HepG2 (cell line): ENCODE results near the gene GJD3. TPM values are rescaled to one million over a fixed set of nuclear protein-coding genes. Genes with fewer than 3 reads are reported as not detected.

Experiments
- ATAC-seq: fragments of 200-7000 bp; cut with Tn5 transposase; 3 replicates; pipeline ENCODE4 v1.9.1; 2020; ENCODE audit warnings: mild to moderate bottlenecking, moderate library complexity
- BruUV-seq: library from RNA; stranded (reverse); fragments of 400-500 nt; replicated peaks from 2 replicates; lab custom pipeline; 2021; lab: Mats Ljungman, UMichigan
- CTCF ChIA-PET: fragments of 300-600 bp; formaldehyde crosslinking; extraction: SDS; loops from one replicate; lab custom pipeline; 2021; ENCODE audit warnings: low total read pairs, inconsistent platforms, low intra/inter-chr PET ratio; lab: Yijun Ruan, JAX
- POLR2A ChIA-PET: fragments of 350-600 bp; sonication (Branson Sonifier 250); formaldehyde crosslinking; loops from one replicate; lab custom pipeline; 2020; ENCODE audit warnings: antibody characterized with exemption, inconsistent platforms; lab: Yijun Ruan, JAX
- DNase-seq: peaks from one replicate; pipeline ENCODE4 v3.0.0-alpha.2; 2015; ENCODE audit warnings: low spot score
- FAIRE-seq: peaks from 3 replicates; lab custom pipeline; 2011; peaks lifted over from hg19 to GRCh38; lab: Jason Lieb, UNC
- H2AFZ ChIP-seq: one replicate; pipeline ENCODE4 v1.6.1; 2011; ENCODE audit warnings: low read length, inconsistent platforms
- H3K27ac ChIP-seq: fragments of 300-600 bp; 3 replicates; pipeline ENCODE4 v1.8.0; 2011; ENCODE audit warnings: mixed run types, mild to moderate bottlenecking, mixed read lengths, low read length, inconsistent platforms; ENCODE audit not compliant: insufficient read depth; ENCODE audit errors: extremely low read length
- H3K27me3 ChIP-seq, 2 experiments: fragments of 200-600 bp in 1 of 2; 2 replicates in 1 of 2; 3 replicates in 1 of 2; pipeline versions ENCODE4 v1.6.0 to v1.8.0; 2011; ENCODE audit warnings: low read length in 2 of 2, mild to moderate bottlenecking in 2 of 2, moderate library complexity in 2 of 2, inconsistent platforms in 1 of 2; ENCODE audit not compliant: insufficient read depth in 2 of 2, control insufficient read depth in 1 of 2
- H3K36me3 ChIP-seq, 2 experiments: fragments of 200-600 bp in 1 of 2; replicated peaks in 1 of 2; 2 replicates in 1 of 2; 3 replicates in 1 of 2; pipeline versions ENCODE4 v1.5.1 to v1.8.0; 2011; ENCODE audit warnings: low read length in 2 of 2, inconsistent platforms in 1 of 2; ENCODE audit not compliant: insufficient read depth in 2 of 2, control insufficient read depth in 1 of 2
- H3K4me1 ChIP-seq: 2 replicates; pipeline ENCODE4 v1.5.1; 2012; ENCODE audit warnings: low read length, inconsistent platforms; ENCODE audit not compliant: insufficient read depth
- H3K4me2 ChIP-seq: 2 replicates; pipeline ENCODE4 v1.6.0; 2011; ENCODE audit warnings: low read depth, low read length, inconsistent platforms
- H3K4me3 ChIP-seq, 3 experiments: fragments of 200-600 bp in 1 of 3; sonication (generic), shearing (Covaris generic) in 1 of 3; replicated peaks in 1 of 3; 2 replicates each; pipeline ENCODE4 v1.5.1; 2011 to 2016; ENCODE audit warnings: low read length in 3 of 3, inconsistent platforms in 2 of 3, low read depth in 2 of 3, mild to moderate bottlenecking in 2 of 3, control low read depth in 1 of 3, mixed read lengths in 1 of 3; ENCODE audit not compliant: insufficient read depth in 1 of 3
- H3K79me2 ChIP-seq: one replicate; pipeline ENCODE4 v1.6.1; 2011; ENCODE audit warnings: low read length, inconsistent platforms; ENCODE audit not compliant: insufficient read depth
- H3K9ac ChIP-seq: 2 replicates; pipeline ENCODE4 v1.6.0; 2011; ENCODE audit warnings: mild to moderate bottlenecking, low read depth, low read length, inconsistent platforms; ENCODE audit not compliant: insufficient read depth
- H3K9me3 ChIP-seq: 2 replicates; pipeline ENCODE4 v1.5.1; 2012; ENCODE audit warnings: mild to moderate bottlenecking, low read length
- H4K20me1 ChIP-seq: 2 replicates; pipeline ENCODE4 v1.6.0; 2011; ENCODE audit warnings: inconsistent platforms, mild to moderate bottlenecking, low read length, moderate library complexity; ENCODE audit not compliant: insufficient read depth
- MED13 ChIP-seq: sonication (generic); formaldehyde crosslinking; IDR thresholded peaks from 2 replicates; pipeline ENCODE4 v1.5.0; 2020; ENCODE audit warnings: missing genetic modification reagents
- ONECUT2 ChIP-seq: sonication (generic); formaldehyde crosslinking; IDR thresholded peaks from 2 replicates; pipeline ENCODE4 v1.4.0; 2020; ENCODE audit warnings: missing genetic modification reagents
- SALL1 ChIP-seq: sonication (generic); formaldehyde crosslinking; IDR thresholded peaks from 2 replicates; pipeline ENCODE4 v1.8.0; 2022; ENCODE audit warnings: mild to moderate bottlenecking, missing genetic modification reagents
- TEAD2 ChIP-seq: sonication (generic); formaldehyde crosslinking; IDR thresholded peaks from 2 replicates; pipeline ENCODE4 v1.9.0; 2021; ENCODE audit warnings: missing genetic modification reagents
- TRIM22 ChIP-seq: fragments of 450-650 bp; IDR thresholded peaks from 2 replicates; pipeline ENCODE4 v1.6.1; 2017
- ZEB1 ChIP-seq: IDR thresholded peaks from 2 replicates; pipeline ENCODE4 v1.6.1; 2012; ENCODE audit warnings: mild to moderate bottlenecking, low read depth, inconsistent platforms; ENCODE audit not compliant: insufficient replicate concordance
- ZNF609 ChIP-seq: sonication (generic); formaldehyde crosslinking; IDR thresholded peaks from 2 replicates; pipeline ENCODE4 v1.4.0; 2020; ENCODE audit warnings: mild to moderate bottlenecking, missing genetic modification reagents, borderline replicate concordance
- ZNF770 ChIP-seq: sonication (generic); formaldehyde crosslinking; IDR thresholded peaks from 2 replicates; pipeline ENCODE4 v1.5.0; 2020; ENCODE audit warnings: mild to moderate bottlenecking, missing genetic modification reagents
- ZNF790 ChIP-seq: sonication (generic); formaldehyde crosslinking; IDR thresholded peaks from 2 replicates; pipeline ENCODE4 v1.8.0; 2022; ENCODE audit warnings: missing genetic modification reagents, mild to moderate bottlenecking, borderline replicate concordance
- ZSCAN12 ChIP-seq: sonication (generic); formaldehyde crosslinking; IDR thresholded peaks from 2 replicates; pipeline ENCODE4 v1.9.0; 2021; ENCODE audit warnings: mild to moderate bottlenecking, missing genetic modification reagents
- WGBS: methylation state at CpG from one replicate; pipeline ENCODE4 v1.1.6; 2017; ENCODE audit warnings: low lambda C conversion rate; 5-methylcytosine and 5-hydroxymethylcytosine counted together
- in situ Hi-C: cut with HindIII; loops from 2 replicates; pipeline ENCODE4 v1.10.0; 2017; ENCODE audit warnings: low pct_unique_long_range_greater_than_20kb; ENCODE audit not compliant: extremely low pct_ligation_motif_present
- intact Hi-C: fragments of 100-400 bp; cut with micrococcal nuclease; formaldehyde crosslinking; loops from one replicate; pipeline ENCODE4 v1.10.0; 2022; ENCODE audit not compliant: unreplicated experiment
- polyA plus RNA-seq, 8 experiments: library from polyadenylated mRNA; depleted of rRNA in 3 of 8; stranded (reverse) in 7 of 8; unstranded in 1 of 8; fragments of >200 nt; fragmentation: Illumina TruSeq in 4 of 8; extraction: Trizol in 4 of 8; gene quantifications; 2 replicates each; pipeline versions ENCODE4 v1.2.1 to v1.2.3, GENCODE V29; 2011 to 2016; ENCODE audit warnings: low read depth in 4 of 8, missing spikeins in 1 of 8, mixed read lengths in 1 of 8; ENCODE audit not compliant: insufficient read depth in 1 of 8
- total RNA-seq, 5 experiments: library from RNA; depleted of rRNA; stranded (reverse); fragments of >200 nt; fragmentation: Illumina TruSeq; extraction: Trizol; gene quantifications; 2 replicates each; pipeline ENCODE4 v1.2.3, GENCODE V29; 2016; ENCODE audit warnings: low read depth in 1 of 5

The GJD3 gene
- total and polyA plus RNA-seq, 2 of the 13 experiments (the other 11 are each of a cell fraction or from before 2014, with no cell fraction given) = not detected

- H4K20me1 ChIP-seq = peaks cover 5% of the 10 kb centered on the region
- BruUV-seq = no TSS peak
- H3K4me3 ChIP-seq = no peak overlapping the region
- no peaks in the 10 kb centered on the region for H3K9me3 ChIP-seq
- in situ Hi-C loops = no loop called here
- no peak for ATAC-seq
- FAIRE-seq = no peak
- TF ChIP-seq TEAD2 = no peak
- TF ChIP-seq ZEB1 = no peak
- TF ChIP-seq SALL1 (CRISPR knock-in tag) = no peak
- TF ChIP-seq TRIM22 = no peak
- peaks cover under 1% of the 10 kb centered on the region for H3K79me2 ChIP-seq
- H3K36me3 ChIP-seq = peaks cover 0 to 1% of the 10 kb centered on the region in 2 experiments; a peak in 1 of 5 replicates
- intact Hi-C loops = no loop called here
- no peak overlapping the region for H3K27ac ChIP-seq
- H3K4me1 ChIP-seq = peaks cover 48% of the 10 kb centered on the region
- H2AFZ ChIP-seq = no peak overlapping the region
- H3K27me3 ChIP-seq = no peaks in the 10 kb centered on the region
- no peak for DNase-seq
- no peak overlapping the region for H3K4me2 ChIP-seq
- 95% methylated on average over 8 of the region's 8 CpGs for WGBS
- CTCF ChIA-PET = no interaction called here
- POLR2A ChIA-PET = no interaction called here
- H3K9ac ChIP-seq = no peak overlapping the region
Observed at GRCh38 chr17:40337351-40337750, 27.2 kb downstream of the GJD3 start.

GRCh38 chr17:40335620-40336019 lies 28.9 kb downstream of the GJD3 start:
- H3K79me2 ChIP-seq = no peaks in the 10 kb centered on the region
- in situ Hi-C loops (no loop called here), intact Hi-C loops (no loop called here)
- FAIRE-seq = no peak
- ATAC-seq = no peak
- CTCF ChIA-PET = no interaction called here
- H3K9ac ChIP-seq = no peak overlapping the region
- POLR2A ChIA-PET = interaction anchor here (1.0 to 3.0 kb wide), 5 partner anchors 8 to 19 kb away, joined by 4 to 11 read pairs (median 5); no protein-coding TSS in a partner anchor
- no peak overlapping the region for H3K27ac ChIP-seq
- no peaks in the 10 kb centered on the region for H3K27me3 ChIP-seq
- no peaks in the 10 kb centered on the region for H3K9me3 ChIP-seq
- 95% methylated on average over 8 of the region's 8 CpGs for WGBS
- peaks cover 0 to 7% of the 10 kb centered on the region in 2 experiments; a peak in 2 of 5 replicates for H3K36me3 ChIP-seq
- H3K4me1 ChIP-seq = peaks cover 61% of the 10 kb centered on the region
- DNase-seq = no peak
- no peak overlapping the region for H2AFZ ChIP-seq
- peak overlapping the region; percentile 67; the same call in 1 of the 2 replicates for H3K4me2 ChIP-seq
- no peak overlapping the region for H3K4me3 ChIP-seq
- no TSS peak for BruUV-seq
- peaks cover 3% of the 10 kb centered on the region; the same call in 1 of the 2 replicates for H4K20me1 ChIP-seq
- TF ChIP-seq ZNF790 (CRISPR knock-in tag) (no peak), ZNF609 (CRISPR knock-in tag) (no peak), ONECUT2 (CRISPR knock-in tag) (no peak), ZNF770 (CRISPR knock-in tag) (no peak), ZSCAN12 (no peak), MED13 (no peak)
